A673 (cell line): ENCODE results near the gene SPON1. TPM values are rescaled to one million over a fixed set of nuclear protein-coding genes. Genes with fewer than 3 reads are reported as not detected.

Experiments
- BruUV-seq: library from RNA; stranded (reverse); fragments of 400-500 nt; replicated peaks from 2 replicates; lab custom pipeline; 2021; lab: Mats Ljungman, UMichigan
- CTCF ChIA-PET: fragments of 300-600 bp; sonication (Branson Sonifier 250); formaldehyde crosslinking; loops from one replicate; lab custom pipeline; 2022; ENCODE audit warnings: antibody characterized with exemption; lab: Charles Lee
- POLR2A ChIA-PET: fragments of 300-600 bp; sonication (Branson Sonifier 250); formaldehyde crosslinking; loops from one replicate; lab custom pipeline; 2022; ENCODE audit warnings: antibody characterized with exemption; ENCODE audit not compliant: low non-redundant PET; lab: Charles Lee
- DNase-seq: peaks from one replicate; pipeline ENCODE4 v3.0.0-alpha.2; 2015; ENCODE audit warnings: low spot score
- H3K27ac ChIP-seq: fragments of 200-600 bp; sonication (generic); 2 replicates; pipeline ENCODE4 v1.5.1; 2016; ENCODE audit warnings: mixed run types, low read depth, mild to moderate bottlenecking, mixed read lengths, antibody characterized with exemption, low read length; ENCODE audit not compliant: poor library complexity, severe bottlenecking
- H3K27me3 ChIP-seq: fragments of 200-600 bp; sonication (generic); replicated peaks from 2 replicates; pipeline ENCODE4 v1.6.1; 2017; ENCODE audit warnings: mixed run types, low read depth, mild to moderate bottlenecking, mixed read lengths, antibody characterized with exemption, low read length; ENCODE audit not compliant: insufficient read depth, poor library complexity
- H3K36me3 ChIP-seq: fragments of 200-600 bp; sonication (generic); 2 replicates; pipeline ENCODE4 v1.6.1; 2016; ENCODE audit warnings: mixed run types, mild to moderate bottlenecking, mixed read lengths, antibody characterized with exemption, low read length; ENCODE audit not compliant: insufficient read depth, poor library complexity, severe bottlenecking
- H3K4me1 ChIP-seq: fragments of 200-600 bp; sonication (generic); 2 replicates; pipeline ENCODE4 v1.6.1; 2017; ENCODE audit warnings: mixed run types, mild to moderate bottlenecking, mixed read lengths, antibody characterized with exemption, low read length; ENCODE audit not compliant: insufficient read depth, poor library complexity, severe bottlenecking
- H3K4me3 ChIP-seq: fragments of 200-600 bp; sonication (generic); 2 replicates; pipeline ENCODE4 v1.5.1; 2016; ENCODE audit warnings: low read depth, mixed run types, mild to moderate bottlenecking, mixed read lengths, low read length; ENCODE audit not compliant: poor library complexity, severe bottlenecking
- H3K9me3 ChIP-seq: fragments of 200-600 bp; sonication (generic); 2 replicates; pipeline ENCODE4 v1.6.1; 2016; ENCODE audit warnings: mixed run types, low read depth, mild to moderate bottlenecking, mixed read lengths, antibody characterized with exemption, low read length; ENCODE audit not compliant: poor library complexity, severe bottlenecking
- CTCF ChIP-seq: fragments of 300-800, 200-600 bp; sonication (generic); conservative IDR thresholded peaks from 2 replicates; pipeline ENCODE4 v1.5.1; 2017; ENCODE audit warnings: low read depth, mild to moderate bottlenecking, antibody characterized with exemption, low read length, moderate library complexity, mixed read lengths
- EZH2 ChIP-seq: fragments of 200-600 bp; sonication (generic); IDR thresholded peaks from 2 replicates; pipeline ENCODE4 v1.6.1; 2017; ENCODE audit warnings: borderline replicate concordance, low read depth, mild to moderate bottlenecking, mixed read lengths, antibody characterized with exemption, low read length; ENCODE audit not compliant: poor library complexity, severe bottlenecking
- intact Hi-C: fragments of 100-400 bp; cut with micrococcal nuclease; formaldehyde crosslinking; loops from one replicate; pipeline ENCODE4 v1.10.0; 2022; ENCODE audit not compliant: unreplicated experiment
- total RNA-seq: library from RNA; stranded (reverse); gene quantifications from 2 replicates; pipeline ENCODE4 v1.2.3, GENCODE V29; 2021

SPON1 gene
- total RNA-seq, 1 experiment from 2014 or later: not detected

GRCh38 chr11:13964771-13965074 lies 2.2 kb downstream of the SPON1 start:
- BruUV-seq: no TSS peak
- no peak for DNase-seq
- POLR2A ChIA-PET: no interaction called here
- intact Hi-C loops: no loop called here
- Histone ChIP-seq H3K9me3 (no peaks in the 10 kb centered on the region), H3K27me3 (peaks cover 99% of the 10 kb centered on the region), H3K27ac (no peak overlapping the region), H3K4me1 (no peaks in the 10 kb centered on the region), H3K4me3 (no peak overlapping the region), H3K36me3 (no peaks in the 10 kb centered on the region)
- TF ChIP-seq EZH2 (peak; percentile 87), CTCF (no peak)
- CTCF ChIA-PET: no interaction called here

- BruUV-seq: no TSS peak
- Histone ChIP-seq H3K9me3 (no peaks in the 10 kb centered on the region), H3K4me1 (no peaks in the 10 kb centered on the region), H3K4me3 (no peak overlapping the region), H3K36me3 (no peaks in the 10 kb centered on the region), H3K27me3 (peaks cover 95% of the 10 kb centered on the region), H3K27ac (no peak overlapping the region)
- CTCF ChIA-PET: no interaction called here
- POLR2A ChIA-PET: no interaction called here
- intact Hi-C loops: no loop called here
- TF ChIP-seq EZH2 (no peak), CTCF (no peak)
- no peak for DNase-seq
These were observed 2.8 kb downstream of the SPON1 start for GRCh38 chr11:13965337-13965736.

GRCh38 chr11:13966013-13966412 lies 3.5 kb downstream of the SPON1 start:
- no TSS peak for BruUV-seq
- intact Hi-C loops: no loop called here
- peaks cover 91% of the 10 kb centered on the region for H3K27me3 ChIP-seq

More at GRCh38 chr11:13966013-13966412, 3.5 kb downstream of the SPON1 start:
- Histone ChIP-seq H3K27ac (no peak overlapping the region), H3K36me3 (no peaks in the 10 kb centered on the region), H3K4me3 (no peak overlapping the region), H3K9me3 (no peaks in the 10 kb centered on the region), H3K4me1 (no peaks in the 10 kb centered on the region)
- DNase-seq: no peak
- CTCF ChIA-PET: no interaction called here
- TF ChIP-seq EZH2 (no peak), CTCF (no peak)
- POLR2A ChIA-PET: no interaction called here
